Activated CD8-positive, alpha-beta T cell treated with anti-CD3 and anti-CD28 coated beads for 36 hours (primary cell): ENCODE results near the gene CERS6. TPM values are rescaled to one million over a fixed set of nuclear protein-coding genes. Genes with fewer than 3 reads are reported as not detected.
A peak's percentile ranks its signal among the peaks of the same experiment; 100 is the strongest.

Source experiments
- ATAC-seq: fragments of 200-7000 bp; cut with Tn5 transposase; one replicate; pipeline ENCODE4 v1.10.0; 2021; ENCODE audit warnings: mild to moderate bottlenecking, moderate library complexity
- CTCF ChIA-PET: fragments of 350-600 bp; sonication (Branson Sonifier 250); formaldehyde crosslinking; loops from one replicate; lab custom pipeline; 2021; ENCODE audit warnings: antibody characterized with exemption; lab: Charles Lee
- POLR2A ChIA-PET: fragments of 350-600 bp; sonication (Branson Sonifier 250); formaldehyde crosslinking; loops from one replicate; lab custom pipeline; 2021; ENCODE audit warnings: antibody characterized with exemption; lab: Charles Lee
- DNase-seq: peaks from one replicate; pipeline ENCODE4 v3.0.0-alpha.2; 2020
- H3K27ac Mint-ChIP-seq: one replicate; pipeline ENCODE4 v1.8.0; 2021; ENCODE audit warnings: mild to moderate bottlenecking, mixed read lengths
- H3K27me3 Mint-ChIP-seq: one replicate; pipeline ENCODE4 v1.8.0; 2021; ENCODE audit warnings: mixed read lengths
- H3K36me3 Mint-ChIP-seq: one replicate; pipeline ENCODE4 v1.8.0; 2021; ENCODE audit warnings: low read depth, mixed read lengths
- H3K4me1 Mint-ChIP-seq: one replicate; pipeline ENCODE4 v1.8.0; 2021; ENCODE audit warnings: low read depth, mixed read lengths
- H3K4me3 Mint-ChIP-seq: one replicate; pipeline ENCODE4 v1.8.0; 2021; ENCODE audit warnings: mild to moderate bottlenecking, moderate library complexity, mixed read lengths
- H3K9me3 Mint-ChIP-seq: one replicate; pipeline ENCODE4 v1.8.0; 2021; ENCODE audit warnings: mixed read lengths
- CTCF ChIP-seq: fragments of 200-600 bp; IDR thresholded peaks from one replicate; pipeline ENCODE4 v1.8.0; 2022; ENCODE audit warnings: antibody characterized with exemption, mild to moderate bottlenecking
- intact Hi-C: fragments of 100-400 bp; cut with micrococcal nuclease; formaldehyde crosslinking; loops from one replicate; pipeline ENCODE4 v1.10.0; 2022
- total RNA-seq, 2 experiments: library from RNA; stranded (reverse); gene quantifications; one replicate each; pipeline ENCODE4 v1.2.3, GENCODE V29; 2021

Gene CERS6
- total RNA-seq, 2 experiments from 2014 or later, result 15.4 to 16.1 TPM

GRCh38 chr2:168702579-168702978 is 246.5 kb downstream of the CERS6 start:
- TF ChIP-seq CTCF, result no peak
- H3K27me3 Mint-ChIP-seq, result no peaks in the 10 kb centered on the region
- DNase-seq, result no peak
- no peak overlapping the region for H3K4me3 Mint-ChIP-seq
- intact Hi-C loops, result no loop called here
- peaks cover 9% of the 10 kb centered on the region for H3K36me3 Mint-ChIP-seq
- no peaks in the 10 kb centered on the region for H3K4me1 Mint-ChIP-seq
- no peak for ATAC-seq
- H3K9me3 Mint-ChIP-seq, result no peaks in the 10 kb centered on the region
- ChIA-PET CTCF (interaction anchor here (1.1 kb wide), 1 partner anchor 366 kb away, joined by 4 read pairs; no protein-coding TSS in a partner anchor), POLR2A (interaction anchor here (1.1 kb wide), 1 partner anchor 16 kb away, joined by 3 read pairs; no protein-coding TSS in a partner anchor)
- H3K27ac Mint-ChIP-seq, result no peak overlapping the region

GRCh38 chr2:168703926-168704325 is 247.9 kb downstream of the CERS6 start:
- POLR2A ChIA-PET, result no interaction called here

DNA sequence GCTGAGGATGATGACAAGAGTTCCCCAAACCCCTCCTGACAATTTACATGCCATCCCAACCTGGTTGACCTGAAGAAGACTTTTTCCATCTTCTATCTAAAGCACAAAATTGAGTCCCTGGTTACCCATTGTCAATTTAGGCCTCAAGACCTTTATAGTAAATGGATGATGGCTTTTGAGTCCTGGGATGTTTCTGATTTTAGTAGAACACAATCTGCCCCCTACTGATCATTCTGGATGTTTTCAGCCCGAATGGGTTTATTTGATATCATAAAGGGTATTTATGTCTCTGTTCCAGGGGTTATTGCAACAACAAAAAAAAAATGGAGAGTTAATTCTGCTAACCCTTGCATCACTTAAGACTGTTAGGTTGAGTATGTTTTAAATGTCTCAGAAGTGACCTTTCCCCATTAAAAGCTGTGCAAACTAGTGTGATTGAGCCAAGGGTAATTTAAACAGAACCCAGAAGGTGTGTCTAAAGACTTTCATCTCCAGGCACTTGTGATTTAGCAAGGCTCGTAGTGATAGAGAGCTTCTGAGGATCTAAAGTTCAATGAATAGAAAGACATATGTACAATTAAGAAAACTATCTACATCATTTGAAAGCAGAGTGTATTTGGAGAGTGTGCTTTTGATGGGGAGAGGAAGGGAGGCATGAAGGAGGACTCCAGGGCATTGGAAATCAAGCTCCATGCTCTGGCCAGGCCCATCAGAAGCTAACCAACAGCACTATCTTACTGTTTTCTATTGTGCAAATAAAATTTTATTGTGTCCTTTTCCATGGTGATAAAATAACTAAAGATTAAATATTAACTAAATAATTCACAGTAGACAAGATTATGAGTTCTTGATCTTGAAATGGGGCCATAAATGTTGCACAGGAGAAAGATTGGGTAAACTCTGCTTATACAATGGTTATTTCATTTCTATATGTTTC is 249.7 kb downstream of the CERS6 start:
- Mint-ChIP-seq H3K36me3 (no peaks in the 10 kb centered on the region), H3K27ac (no peak overlapping the region), H3K4me1 (no peaks in the 10 kb centered on the region), H3K4me3 (no peak overlapping the region), H3K9me3 (no peaks in the 10 kb centered on the region), H3K27me3 (no peaks in the 10 kb centered on the region)
- ChIA-PET POLR2A (interaction anchor here (0.7 kb wide), 1 partner anchor 684 kb away, joined by 3 read pairs; no protein-coding TSS in a partner anchor), CTCF (interaction anchor here (0.6 to 4.0 kb wide), 12 partner anchors 10 to 587 kb away, joined by 3 to 43 read pairs (median 3); no protein-coding TSS in a partner anchor)
- DNase-seq, result no peak
- peak; percentile 27 for ATAC-seq
- intact Hi-C loops, result loop anchor here (5.0 kb wide), 1 partner anchor 359 kb away; no protein-coding TSS in a partner anchor
- peak; percentile 37 for TF ChIP-seq CTCF

More at GRCh38 chr2:168703926-168704325, 247.9 kb downstream of the CERS6 start:
- Mint-ChIP-seq H3K27me3 (no peaks in the 10 kb centered on the region), H3K4me3 (no peak overlapping the region), H3K9me3 (no peaks in the 10 kb centered on the region), H3K27ac (no peak overlapping the region), H3K4me1 (no peaks in the 10 kb centered on the region), H3K36me3 (peaks cover 1% of the 10 kb centered on the region)
- no peak for DNase-seq
- ATAC-seq, result no peak
- TF ChIP-seq CTCF, result no peak
- CTCF ChIA-PET, result interaction anchor here (1.1 to 4.0 kb wide), 3 partner anchors 342 to 367 kb away, joined by 3 to 43 read pairs (median 4); no protein-coding TSS in a partner anchor
- intact Hi-C loops, result no loop called here

GRCh38 chr2:168706806-168707205 is 250.7 kb downstream of the CERS6 start:
- Mint-ChIP-seq H3K4me1 (peaks cover 1% of the 10 kb centered on the region), H3K36me3 (no peaks in the 10 kb centered on the region), H3K4me3 (no peak overlapping the region), H3K9me3 (no peaks in the 10 kb centered on the region), H3K27ac (no peak overlapping the region), H3K27me3 (no peaks in the 10 kb centered on the region)
- DNase-seq (no peak), ATAC-seq (no peak)
- no peak for TF ChIP-seq CTCF
- ChIA-PET POLR2A (no interaction called here), CTCF (interaction anchor here (0.9 to 4.0 kb wide), 6 partner anchors 19 to 588 kb away, joined by 3 to 43 read pairs (median 3); no protein-coding TSS in a partner anchor)
- intact Hi-C loops, result loop anchor here (5.0 kb wide), 1 partner anchor 360 kb away; no protein-coding TSS in a partner anchor
